ENCODE results near the gene C15orf40.
"Not testable (repeated sequence)": the region's sequence is repeated elsewhere in the genome, so short reads cannot be mapped to it uniquely, and the experiment has no call there.

C15orf40 gene

DNA sequence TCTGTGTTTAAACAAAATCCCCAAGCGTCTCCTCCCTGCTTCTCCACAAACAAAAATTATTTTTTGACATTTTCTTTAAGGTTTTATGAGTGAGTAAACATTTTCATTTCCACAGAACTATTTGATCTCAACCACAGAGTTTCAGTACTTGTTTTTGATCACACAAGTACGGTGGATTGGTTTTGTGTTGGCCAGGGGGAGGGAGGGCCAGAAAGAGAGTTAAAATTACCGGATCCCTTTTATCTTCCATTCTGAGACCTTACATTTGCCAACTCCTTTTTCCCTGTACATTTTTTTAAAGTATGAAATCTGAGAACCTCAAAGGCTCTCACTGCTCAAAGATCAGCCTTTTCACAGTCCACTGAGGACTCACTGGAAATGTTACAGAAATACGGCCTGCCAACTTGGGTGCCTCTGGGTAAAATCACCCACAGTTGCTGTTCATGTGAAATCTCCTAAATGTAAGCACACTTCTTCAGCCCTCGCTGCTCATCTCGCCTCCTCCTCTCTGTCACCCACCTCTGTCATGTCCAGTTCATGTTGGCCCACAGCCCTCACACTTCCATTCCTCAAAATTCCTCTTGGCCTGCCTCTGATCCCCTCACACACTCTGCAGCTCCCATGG lies 60.6 kb downstream of the C15orf40 start:
- DNase-seq = no peak

DNA sequence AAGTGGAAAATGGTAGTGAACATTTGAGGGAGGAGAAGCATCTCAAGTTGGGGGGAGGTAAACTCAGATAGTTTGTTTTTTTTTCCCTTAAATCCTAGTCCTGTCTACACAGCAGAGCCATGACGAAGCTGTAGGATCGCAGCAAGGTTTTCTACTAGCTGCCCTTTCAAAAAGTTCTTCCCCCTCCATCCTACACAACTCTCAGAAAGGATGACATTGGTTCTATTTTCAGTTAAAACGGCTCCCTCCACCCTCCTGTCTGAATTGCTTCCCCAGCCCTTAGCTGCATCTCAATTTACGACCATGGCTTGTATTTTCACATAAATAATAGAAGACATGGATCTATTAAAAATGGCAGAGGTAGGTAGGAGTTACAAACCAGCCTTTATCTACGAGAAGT lies 61.1 kb downstream of the C15orf40 start:
- DNase-seq = no peak

DNA sequence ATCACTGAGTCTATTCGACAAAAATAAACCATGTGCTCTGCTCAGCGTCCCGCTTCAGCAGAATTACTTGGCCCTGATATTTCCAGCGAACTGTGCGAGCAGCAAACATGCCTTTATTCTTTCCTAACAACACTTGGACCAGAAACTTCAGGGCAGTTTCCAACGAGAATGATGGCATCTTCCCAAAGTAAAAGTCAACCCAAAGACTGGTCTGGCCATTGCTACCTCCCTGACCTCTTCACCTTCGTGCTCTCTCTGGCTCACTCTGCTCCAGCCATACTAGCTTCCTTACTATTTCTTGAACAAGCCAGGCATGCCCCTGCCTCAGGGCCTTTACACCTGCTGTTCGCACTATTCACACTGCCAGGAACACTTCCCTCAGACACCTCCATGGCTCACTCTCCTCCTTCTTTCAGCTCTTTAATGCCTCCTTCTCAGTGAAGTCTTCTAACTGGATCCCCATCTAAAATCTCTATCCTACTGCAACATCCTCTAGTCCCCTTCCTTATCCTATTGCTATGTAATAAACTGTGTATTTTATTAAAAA lies 65.2 kb downstream of the C15orf40 start:
- no peak for DNase-seq

DNA sequence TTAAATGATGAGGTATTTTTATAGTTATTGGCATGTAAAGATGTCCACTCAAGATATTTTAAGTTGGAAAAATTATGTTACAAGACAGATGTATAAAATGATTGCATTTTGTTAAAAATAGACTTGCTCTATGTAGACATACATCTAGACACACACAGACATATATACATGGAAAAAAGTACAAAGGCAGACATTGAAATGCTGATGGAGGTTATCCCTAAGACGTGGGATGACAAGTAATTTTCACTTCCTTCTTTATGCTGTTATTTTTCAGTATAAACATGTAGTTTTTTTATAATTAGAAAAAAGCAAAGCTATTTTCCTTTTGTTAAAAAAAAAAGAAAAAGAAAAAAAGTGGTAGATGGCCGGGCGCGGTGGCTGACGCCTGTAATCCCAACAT lies 66.1 kb downstream of the C15orf40 start:
- no peak for DNase-seq

DNA sequence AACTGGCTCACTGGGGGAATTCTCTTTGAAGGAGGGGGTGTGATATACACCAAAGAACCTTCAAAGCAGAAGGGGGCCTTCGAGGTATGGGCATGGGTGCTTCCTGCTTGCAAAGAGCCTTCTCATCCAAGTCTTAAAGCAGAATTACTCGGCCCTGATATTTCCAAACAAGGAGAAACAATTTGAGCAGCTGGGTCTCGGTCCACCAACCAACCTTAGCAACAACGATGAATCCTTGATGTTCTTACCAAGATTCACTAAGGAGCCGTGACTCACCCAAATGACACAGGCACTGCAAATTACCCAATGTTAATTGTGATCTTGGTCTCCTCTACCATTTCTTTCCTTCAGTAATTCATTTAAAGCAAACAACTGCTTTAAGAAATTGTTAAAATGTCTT lies 66.6 kb downstream of the C15orf40 start:
- DNase-seq = no peak

DNA sequence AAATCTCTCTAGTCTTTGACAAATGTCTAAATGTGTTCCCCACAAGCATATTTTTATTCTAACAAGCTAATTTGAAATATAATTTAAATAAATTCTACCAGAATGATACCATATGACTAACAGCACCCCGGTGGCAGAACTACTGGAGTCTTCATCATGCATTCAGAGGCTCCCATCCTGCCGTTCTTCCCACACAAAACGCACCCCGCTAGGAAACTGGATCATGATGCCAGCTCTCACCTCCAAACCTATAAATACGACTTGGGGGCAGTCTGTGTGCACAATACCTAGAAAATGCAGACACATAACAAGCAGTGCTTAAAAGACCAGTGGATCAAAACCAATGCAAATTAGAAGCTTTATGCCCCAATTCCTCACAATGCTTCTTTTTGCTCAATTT lies 67.4 kb downstream of the C15orf40 start:
- no peak for DNase-seq

DNA sequence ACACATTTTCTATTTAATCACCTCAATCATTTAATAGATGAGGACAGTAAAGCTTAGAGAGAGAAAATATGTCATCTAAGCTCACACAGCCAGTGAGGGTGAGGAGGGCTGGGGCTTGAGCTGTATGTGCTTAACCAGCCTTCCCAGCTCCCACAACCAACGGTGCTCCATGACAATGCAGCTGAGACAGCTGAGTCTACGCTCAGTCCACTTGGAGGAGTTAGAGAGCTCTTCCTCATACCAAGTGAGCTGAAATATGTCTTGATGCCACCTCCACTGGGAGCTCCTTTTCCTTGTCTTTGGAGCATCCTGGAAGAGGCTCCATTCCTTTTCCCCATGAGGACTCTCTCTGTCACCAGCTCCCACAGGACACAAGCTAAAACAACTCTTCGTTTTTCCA lies 68.3 kb downstream of the C15orf40 start:
- DNase-seq = no peak

DNA sequence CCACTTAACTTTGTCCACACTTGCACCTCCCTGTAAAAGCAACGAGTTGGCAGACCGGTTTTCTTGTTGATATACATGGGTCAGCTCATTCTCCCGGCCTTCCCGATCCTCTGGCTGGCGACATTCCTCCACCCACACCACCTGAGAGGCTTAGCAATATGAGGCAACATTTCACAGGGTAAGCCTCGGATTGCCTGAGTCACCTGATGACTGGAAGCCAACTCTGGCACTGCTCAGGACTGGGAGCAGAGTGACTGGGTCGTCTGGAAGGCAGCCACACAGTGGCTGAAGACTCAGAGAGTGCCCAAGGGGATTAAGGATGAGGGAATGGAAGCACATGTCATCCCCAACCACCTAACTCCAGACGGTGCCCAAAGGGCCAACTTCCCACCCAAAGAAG lies 68.7 kb downstream of the C15orf40 start:
- no peak for DNase-seq

DNA sequence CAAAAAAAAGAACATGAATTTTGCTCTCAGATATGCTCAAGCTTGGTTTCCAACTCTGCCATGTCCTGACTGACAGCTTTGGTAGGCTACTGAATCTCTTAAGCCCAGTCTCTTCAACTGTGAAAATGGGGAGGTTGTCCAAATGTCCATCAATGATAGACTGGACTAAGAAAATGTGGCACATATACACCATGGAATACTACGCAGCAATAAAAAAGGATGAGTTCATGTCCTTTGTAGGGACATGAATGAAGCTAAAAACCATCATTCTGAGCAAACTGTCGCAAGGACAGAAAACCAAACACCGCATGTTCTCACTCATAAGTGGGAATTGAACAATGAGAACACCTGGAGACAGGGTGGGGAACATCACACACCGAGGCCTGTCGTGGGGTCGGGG lies 71.8 kb downstream of the C15orf40 start:
- DNase-seq = not testable (repeated sequence)

All from activated T-cell treated with anti-CD3 and anti-CD28 coated beads for 4 hours (primary cell).